Measurements from ENCODE around the gene CNTN4. TPM values are rescaled to one million over a fixed set of nuclear protein-coding genes. Genes with fewer than 3 reads are reported as not detected.

CNTN4 gene
- total RNA-seq, 1 experiment from 2014 or later: 1.6 TPM

- Histone ChIP-seq H2BK12ac (ENCODE audit: insufficient read length, low read depth, low read length) (no peak overlapping the region), H3K27me3 (ENCODE audit: insufficient read depth, low read length) (no peaks in the 10 kb centered on the region), H3K18ac (ENCODE audit: insufficient read length, low read depth, low read length) (no peak overlapping the region), H3K4me2 (ENCODE audit: insufficient read depth, insufficient read length, low read length) (no peak overlapping the region), H2BK5ac (ENCODE audit: insufficient read length, low read length) (no peak overlapping the region), H3K27ac (ENCODE audit: insufficient read length, low read depth, low read length) (no peak overlapping the region), H4K20me1 (ENCODE audit: control insufficient read depth, insufficient read depth, insufficient read length) (no peaks in the 10 kb centered on the region), H3K9ac (ENCODE audit: extremely low read depth, insufficient read length, low read length) (no peak overlapping the region), H4K8ac (replicated peaks; ENCODE audit: insufficient read length, low read depth, low read length) (no peak overlapping the region), H3K9me3 (ENCODE audit: control insufficient read depth, low read depth, low read length) (no peaks in the 10 kb centered on the region), H2AFZ (ENCODE audit: low read length) (no peak overlapping the region), H4K91ac (ENCODE audit: insufficient read length, low read depth, low read length) (no peak overlapping the region), H2BK20ac (ENCODE audit: low read depth, low read length, poor library complexity, severe bottlenecking) (no peak overlapping the region), H3K23ac (ENCODE audit: insufficient read length, low read depth, low read length) (no peak overlapping the region), H3K79me2 (ENCODE audit: insufficient read depth, low read length) (no peaks in the 10 kb centered on the region), H2AK5ac (ENCODE audit: insufficient read length, low read length) (no peak overlapping the region), H3K79me1 (ENCODE audit: insufficient read depth, low read depth, low read length, poor library complexity, severe bottlenecking) (no peaks in the 10 kb centered on the region), H3K56ac (ENCODE audit: insufficient read length, low read depth, low read length) (no peak overlapping the region), H3K23me2 (ENCODE audit: insufficient read length, low read depth, low read length, poor library complexity, severe bottlenecking) (peaks cover 3% of the 10 kb centered on the region), H3K4me1 (ENCODE audit: insufficient read depth, low read length) (peaks cover 5% of the 10 kb centered on the region; the same call in 1 of the 2 replicates), H4K5ac (ENCODE audit: insufficient read length, low read depth, low read length) (no peak overlapping the region), H3K14ac (ENCODE audit: insufficient read depth, low read length) (no peak overlapping the region), H2BK15ac (ENCODE audit: low read depth, low read length) (no peak overlapping the region), H2BK120ac (ENCODE audit: low read depth, low read length, poor library complexity, severe bottlenecking) (no peak overlapping the region), H3T11ph (ENCODE audit: low read length) (no peak overlapping the region), H3K4ac (ENCODE audit: low read depth, low read length) (no peak overlapping the region)
- DNase-seq: no peak
- Mint-ChIP-seq H3K27ac (no peak overlapping the region), H3K36me3 (ENCODE audit: insufficient read depth in 1 of 3, low read depth in 3 of 3) (no peaks in the 10 kb centered on the region), H3K9me3 (no peaks in the 10 kb centered on the region), H3K4me1 (peaks cover 34 to 36% of the 10 kb centered on the region in 2 experiments), H3K4me3 (no peak overlapping the region), H3K27me3 (ENCODE audit: low read depth) (no peaks in the 10 kb centered on the region)
- no CpG with 5 or more reads among the region's 7 CpGs for WGBS (ENCODE audit: extremely low coverage, insufficient read length, low lambda C conversion rate)
- TF ChIP-seq CTCF (conservative IDR thresholded peaks at IDR 0.05): no peak
These were observed 921.5 kb downstream of the CNTN4 start for GRCh38 chr3:3020209-3020608.

Measured in H9 (cell line).